ENCODE measurements around the gene RENBP.
A peak's percentile ranks its signal among the peaks of the same experiment; 100 is the strongest.

Gene RENBP

DNA sequence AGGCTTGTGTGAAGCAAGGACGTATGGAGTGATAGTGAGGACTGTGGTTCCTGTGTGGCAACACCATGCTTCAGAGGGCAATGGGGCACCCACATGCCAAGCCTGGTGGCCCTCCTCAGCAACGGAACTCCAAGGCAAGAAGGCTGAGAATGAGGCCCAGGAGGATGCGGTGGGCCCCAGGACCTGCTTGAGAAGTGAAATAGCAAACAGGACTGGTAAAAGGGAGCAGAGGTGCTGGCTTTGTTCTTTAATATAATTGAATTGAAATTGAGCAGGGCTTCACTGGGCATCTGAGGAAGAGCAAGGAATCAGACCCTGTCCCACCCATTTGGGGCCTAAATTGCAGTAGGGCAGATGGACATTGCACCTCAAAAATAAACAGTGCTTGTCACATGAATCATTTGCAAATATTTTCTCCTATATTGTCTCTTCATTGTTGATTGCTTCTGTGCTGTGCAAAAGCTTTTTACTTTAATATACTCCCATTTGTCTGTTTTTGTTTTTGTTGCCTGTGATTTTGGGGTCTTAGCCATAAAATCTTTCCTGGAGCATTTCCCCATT is 30.4 kb upstream of the RENBP start:
- Histone ChIP-seq H3K27ac (replicated peaks; ENCODE audit: low read length) (no peak overlapping the region), H2BK5ac (ENCODE audit: low read length) (no peak overlapping the region)
- WGBS, 2 donors (ENCODE audit: extremely low coverage in 2 of 2, insufficient read length in 2 of 2, insufficient replicate concordance in 1 of 2), result no CpG with 5 or more reads among the region's 3 CpGs

DNA sequence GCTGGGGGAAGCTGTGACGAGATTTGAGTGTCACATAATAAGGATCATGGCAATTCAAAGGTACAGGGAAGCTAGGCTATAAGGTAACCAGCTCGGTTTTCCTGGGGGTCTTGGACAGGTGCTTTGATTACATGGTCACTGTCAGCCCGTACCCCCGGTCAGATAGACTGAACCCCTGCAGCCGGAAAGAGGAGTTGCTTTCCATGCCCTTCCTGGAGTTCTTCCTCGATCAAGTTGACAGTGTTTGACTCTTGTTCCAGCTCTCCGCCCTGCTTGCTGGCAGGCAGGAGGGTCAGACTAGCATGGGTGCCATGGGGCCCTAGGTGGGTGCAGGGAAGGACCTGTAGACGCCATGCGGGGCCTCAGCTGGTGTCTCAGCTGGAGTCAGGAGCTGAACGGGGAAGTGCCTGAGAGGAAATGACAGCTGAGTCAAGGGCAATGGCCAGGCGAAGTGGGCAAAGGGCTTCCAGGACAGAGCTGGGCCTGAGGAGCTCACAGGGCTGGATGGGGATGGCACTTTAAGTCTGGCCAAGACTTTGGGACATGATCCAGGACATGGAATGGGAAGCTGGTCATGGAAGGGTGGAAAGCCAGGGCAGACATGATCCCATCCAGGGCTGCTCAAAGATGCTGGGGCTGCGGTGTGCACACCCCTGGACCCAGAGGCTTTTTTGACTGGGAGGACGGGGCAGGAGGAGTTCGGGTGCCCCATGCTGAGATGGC is 29.7 kb upstream of the RENBP start:
- no peak for DNase-seq (ENCODE audit: low spot score)
- Histone ChIP-seq H3K27me3 (ENCODE audit: control insufficient read depth in 3 of 3, insufficient read depth in 3 of 3, low read depth in 1 of 3, low read length in 3 of 3) (peaks cover 0 to 21% (median 0%) of the 10 kb centered on the region in 3 experiments), H2AK5ac (ENCODE audit: low read depth, low read length) (no peak overlapping the region), H3K36me3 (replicated peaks in 1 of 2; ENCODE audit: control insufficient read depth in 2 of 2, insufficient read depth in 2 of 2, low read length in 2 of 2) (peaks cover 0 to 6% of the 10 kb centered on the region in 2 donors), H3K18ac (ENCODE audit: low read length) (no peak overlapping the region), H2BK15ac (ENCODE audit: low read length) (peak overlapping the region; percentile 28), H4K91ac (ENCODE audit: low read depth, low read length, poor library complexity) (no peak overlapping the region), H3K27ac (replicated peaks; ENCODE audit: low read length) (no peak overlapping the region), H2BK120ac (ENCODE audit: low read depth, low read length) (no peak overlapping the region), H3K4me2 (ENCODE audit: insufficient read depth, low read length, poor library complexity, severe bottlenecking) (peak overlapping the region; percentile 32), H2BK12ac (ENCODE audit: low read length) (no peak overlapping the region), H4K8ac (ENCODE audit: low read depth, low read length) (no peak overlapping the region), H3K4me3 (ENCODE audit: low read length in 2 of 2) (no peak overlapping the region), H3K79me1 (ENCODE audit: low read depth, low read length) (peaks cover 4% of the 10 kb centered on the region), H3K23ac (ENCODE audit: low read depth, low read length, poor library complexity) (no peak overlapping the region), H3K9me3 (replicated peaks in 1 of 2; ENCODE audit: control insufficient read depth in 2 of 2, insufficient read depth in 1 of 2, low read depth in 1 of 2, low read length in 2 of 2) (no peaks in the 10 kb centered on the region), H2BK5ac (ENCODE audit: low read length) (no peak overlapping the region), H3K4ac (ENCODE audit: low read length) (no peak overlapping the region), H2AFZ (ENCODE audit: low read length) (no peak overlapping the region), H3K14ac (ENCODE audit: low read length) (no peak overlapping the region), H3K4me1 (ENCODE audit: control insufficient read depth in 2 of 2, insufficient read depth in 1 of 2, low read depth in 1 of 2, low read length in 2 of 2) (peaks cover 2 to 15% of the 10 kb centered on the region in 2 donors), H3K9ac (ENCODE audit: low read depth, low read length, poor library complexity) (peak overlapping the region; percentile 38)
- WGBS, 2 donors (ENCODE audit: extremely low coverage in 2 of 2, insufficient read length in 2 of 2, insufficient replicate concordance in 1 of 2), result no CpG with 5 or more reads among the region's 14 CpGs

More for the DNA sequence above, 30.4 kb upstream of the RENBP start:
- Histone ChIP-seq H3K9me3 (replicated peaks in 1 of 2; ENCODE audit: control insufficient read depth in 2 of 2, insufficient read depth in 1 of 2, low read depth in 1 of 2, low read length in 2 of 2) (no peaks in the 10 kb centered on the region), H3K4me2 (ENCODE audit: insufficient read depth, low read length, poor library complexity, severe bottlenecking) (no peak overlapping the region), H2BK12ac (ENCODE audit: low read length) (no peak overlapping the region), H3K18ac (ENCODE audit: low read length) (no peak overlapping the region), H3K4me3 (ENCODE audit: low read length in 2 of 2) (no peak overlapping the region), H3K27me3 (ENCODE audit: control insufficient read depth in 3 of 3, insufficient read depth in 3 of 3, low read depth in 1 of 3, low read length in 3 of 3) (peaks cover 0 to 21% (median 0%) of the 10 kb centered on the region in 3 experiments), H3K23ac (ENCODE audit: low read depth, low read length, poor library complexity) (no peak overlapping the region), H3K4me1 (ENCODE audit: control insufficient read depth in 2 of 2, insufficient read depth in 1 of 2, low read depth in 1 of 2, low read length in 2 of 2) (peaks cover 2 to 11% of the 10 kb centered on the region in 2 donors), H3K9ac (ENCODE audit: low read depth, low read length, poor library complexity) (no peak overlapping the region), H3K36me3 (replicated peaks in 1 of 2; ENCODE audit: control insufficient read depth in 2 of 2, insufficient read depth in 2 of 2, low read length in 2 of 2) (peaks cover 0 to under 1% of the 10 kb centered on the region in 2 donors), H4K91ac (ENCODE audit: low read depth, low read length, poor library complexity) (no peak overlapping the region), H2BK120ac (ENCODE audit: low read depth, low read length) (no peak overlapping the region), H3K14ac (ENCODE audit: low read length) (no peak overlapping the region), H4K8ac (ENCODE audit: low read depth, low read length) (no peak overlapping the region), H3K4ac (ENCODE audit: low read length) (no peak overlapping the region), H3K79me1 (ENCODE audit: low read depth, low read length) (peaks cover 4% of the 10 kb centered on the region), H2AK5ac (ENCODE audit: low read depth, low read length) (no peak overlapping the region), H2AFZ (ENCODE audit: low read length) (no peak overlapping the region), H2BK15ac (ENCODE audit: low read length) (peak overlapping the region; percentile 28)
- no peak for DNase-seq (ENCODE audit: low spot score)

DNA sequence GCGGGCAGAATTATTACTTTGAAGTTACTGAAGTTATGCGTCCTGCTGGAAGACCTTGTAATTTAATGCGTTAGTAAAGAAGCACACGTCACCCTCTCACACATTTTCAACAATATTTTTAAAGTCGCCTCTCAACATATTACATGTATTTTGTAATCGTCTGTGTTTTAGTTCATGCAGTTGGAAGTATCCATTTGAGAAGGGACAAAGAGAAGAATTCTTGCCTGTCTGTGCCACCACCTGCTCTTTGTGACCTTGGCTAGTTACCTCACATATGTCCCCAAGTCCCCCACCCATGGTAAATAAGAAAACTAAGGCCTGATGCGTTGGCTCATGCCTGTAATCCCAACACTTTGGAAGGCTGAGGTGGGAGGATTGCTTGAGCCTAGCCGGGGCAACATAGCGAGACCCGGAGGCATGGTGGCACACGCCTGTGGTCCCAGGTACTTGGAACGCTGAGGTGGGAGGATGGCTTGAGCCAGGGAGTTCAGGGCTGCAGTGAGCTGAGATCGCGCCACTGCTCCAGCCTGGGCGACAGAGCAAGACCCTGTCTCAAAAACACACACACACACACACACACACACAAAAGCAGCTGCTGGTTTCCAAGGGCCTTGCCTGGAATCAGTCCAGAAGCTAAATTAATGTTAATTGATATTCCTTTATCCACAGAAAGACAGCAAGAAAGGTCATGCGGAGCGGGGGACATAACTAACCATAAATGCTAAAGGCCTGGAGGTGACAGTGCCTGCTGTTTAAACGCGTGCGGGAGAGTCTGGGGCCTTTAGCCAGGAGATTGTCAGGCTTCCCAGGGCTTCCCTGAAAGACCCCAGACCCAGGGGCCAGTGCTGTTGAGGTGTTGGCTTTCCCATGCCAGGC is 28.9 kb upstream of the RENBP start:
- Histone ChIP-seq H2BK12ac (ENCODE audit: low read length) (no peak overlapping the region), H3K27me3 (ENCODE audit: control insufficient read depth in 3 of 3, insufficient read depth in 3 of 3, low read depth in 1 of 3, low read length in 3 of 3) (peaks cover 0 to 21% (median 0%) of the 10 kb centered on the region in 3 experiments), H2AK5ac (ENCODE audit: low read depth, low read length) (no peak overlapping the region), H3K79me1 (ENCODE audit: low read depth, low read length) (peaks cover 8% of the 10 kb centered on the region), H2BK120ac (ENCODE audit: low read depth, low read length) (no peak overlapping the region), H3K4ac (ENCODE audit: low read length) (no peak overlapping the region), H3K18ac (ENCODE audit: low read length) (no peak overlapping the region), H3K27ac (replicated peaks; ENCODE audit: low read length) (peak overlapping the region; percentile 99), H3K14ac (ENCODE audit: low read length) (no peak overlapping the region), H4K8ac (ENCODE audit: low read depth, low read length) (no peak overlapping the region), H4K91ac (ENCODE audit: low read depth, low read length, poor library complexity) (no peak overlapping the region), H2BK15ac (ENCODE audit: low read length) (no peak overlapping the region), H3K4me1 (ENCODE audit: control insufficient read depth in 2 of 2, insufficient read depth in 1 of 2, low read depth in 1 of 2, low read length in 2 of 2) (peaks cover 7 to 23% of the 10 kb centered on the region in 2 donors), H3K36me3 (replicated peaks in 1 of 2; ENCODE audit: control insufficient read depth in 2 of 2, insufficient read depth in 2 of 2, low read length in 2 of 2) (peaks cover 0 to 14% of the 10 kb centered on the region in 2 donors), H3K4me2 (ENCODE audit: insufficient read depth, low read length, poor library complexity, severe bottlenecking) (peak overlapping the region; percentile 32), H3K9me3 (replicated peaks in 1 of 2; ENCODE audit: control insufficient read depth in 2 of 2, insufficient read depth in 1 of 2, low read depth in 1 of 2, low read length in 2 of 2) (no peaks in the 10 kb centered on the region), H2BK5ac (ENCODE audit: low read length) (no peak overlapping the region), H3K23ac (ENCODE audit: low read depth, low read length, poor library complexity) (no peak overlapping the region), H3K9ac (ENCODE audit: low read depth, low read length, poor library complexity) (peak overlapping the region; percentile 63), H3K4me3 (ENCODE audit: low read length in 2 of 2) (peak overlapping the region; percentile 66 to 88), H2AFZ (ENCODE audit: low read length) (peak overlapping the region; percentile 78)
- no peak for DNase-seq (ENCODE audit: low spot score)
- WGBS, 2 donors (ENCODE audit: extremely low coverage in 2 of 2, insufficient read length in 2 of 2, insufficient replicate concordance in 1 of 2), result no CpG with 5 or more reads among the region's 20 CpGs

Data from neuronal stem cell (in vitro differentiated cells).